Kidney (tissue), 14 donors: ENCODE results near the gene FRAS1. TPM values are rescaled to one million over a fixed set of nuclear protein-coding genes. Genes with fewer than 3 reads are reported as not detected.
A peak's percentile ranks its signal among the peaks of the same experiment; 100 is the strongest.
"Not testable (repeated sequence)": the region's sequence is repeated elsewhere in the genome, so short reads cannot be mapped to it uniquely, and the experiment has no call there.

Source experiments
- DNase-seq, 5 donors: peaks; one replicate each; pipeline ENCODE4 v3.0.0-alpha.2; 2013 to 2020
- FAIRE-seq: peaks from 2 replicates; lab custom pipeline; 2012; peaks lifted over from hg19 to GRCh38; lab: Jason Lieb, UNC
- H3K27ac ChIP-seq, 2 donors: one replicate each; pipeline ENCODE4 v1.7.0; 2013; ENCODE audit warnings: low read depth in 2 of 2, low read length in 2 of 2, inconsistent platforms in 1 of 2
- H3K27me3 ChIP-seq: one replicate; pipeline ENCODE4 v1.7.1; 2013; ENCODE audit warnings: low read length, inconsistent platforms; ENCODE audit not compliant: control insufficient read depth, insufficient read depth
- H3K36me3 ChIP-seq, 3 donors: one replicate each; pipeline versions ENCODE4 v1.7.0 to v1.7.1; 2013; ENCODE audit warnings: low read length in 3 of 3, control low read depth in 1 of 3, inconsistent platforms in 1 of 3; ENCODE audit not compliant: insufficient read depth in 3 of 3, control insufficient read depth in 2 of 3
- H3K4me1 ChIP-seq, 3 donors: one replicate each; pipeline versions ENCODE4 v1.7.0 to v1.7.1; 2013; ENCODE audit warnings: low read length in 3 of 3, inconsistent platforms in 1 of 3, low read depth in 1 of 3; ENCODE audit not compliant: control insufficient read depth in 2 of 3, insufficient read depth in 2 of 3
- H3K4me3 ChIP-seq, 3 donors: one replicate each; pipeline versions ENCODE4 v1.7.0 to v1.8.1; 2013; ENCODE audit warnings: low read length in 3 of 3, control low read depth in 1 of 3, inconsistent platforms in 1 of 3
- H3K9ac ChIP-seq, 3 donors: one replicate each; pipeline versions ENCODE4 v1.7.0 to v1.7.1; 2013; ENCODE audit warnings: low read length in 3 of 3, control low read depth in 1 of 3, inconsistent platforms in 1 of 3
- H3K9me3 ChIP-seq, 3 donors: one replicate each; pipeline versions ENCODE4 v1.7.0 to v1.7.1; 2013; ENCODE audit warnings: low read length in 3 of 3, control low read depth in 1 of 3, inconsistent platforms in 1 of 3; ENCODE audit not compliant: control insufficient read depth in 2 of 3, insufficient read depth in 1 of 3
- intact Hi-C: fragments of 100-400 bp; cut with DNase I; formaldehyde crosslinking; loops from one replicate; pipeline ENCODE4 v1.11.1; 2022
- polyA plus RNA-seq: library from polyadenylated mRNA; stranded (reverse); fragments of 350-450 nt; fragmentation: Illumina TruSeq; extraction: RNeasy Lipid Tissue Mini Kit (QIAGEN cat#74804); gene quantifications from one replicate; pipeline ENCODE4 v1.2.3, GENCODE V29; 2014; ENCODE audit warnings: low read depth, low replicate concordance; ENCODE audit not compliant: insufficient read depth
- total RNA-seq: library from RNA; stranded (reverse); fragmentation: NEBNext Ultra II Directional; extraction: Animal tissue kit (Norgen Biotek cat#: 25700); gene quantifications from one replicate; pipeline ENCODE4 v1.2.1, GENCODE V29; 2021
- TF ChIP-seq, protein P1 (sequence below): IDR thresholded peaks from 3 replicates; pipeline ENCODE4 v1.5.1; 2012; ENCODE audit warnings: mild to moderate bottlenecking, moderate library complexity, borderline replicate concordance; ENCODE audit not compliant: insufficient read depth; ENCODE audit errors: extremely low read depth
- donor health status: control.
- donor health status: control.
- donor health status: control.
- donor health status: control.
- donor health status: control.
- donor health status: DM: yes; HTN: yes; CAD: no.
- donor health status: Normal renal cell carcinoma (clear cell type).

FRAS1 gene
- total and polyA plus RNA-seq, 2 donors from 2014 or later = 6.5 to 31.5 TPM

DNA sequence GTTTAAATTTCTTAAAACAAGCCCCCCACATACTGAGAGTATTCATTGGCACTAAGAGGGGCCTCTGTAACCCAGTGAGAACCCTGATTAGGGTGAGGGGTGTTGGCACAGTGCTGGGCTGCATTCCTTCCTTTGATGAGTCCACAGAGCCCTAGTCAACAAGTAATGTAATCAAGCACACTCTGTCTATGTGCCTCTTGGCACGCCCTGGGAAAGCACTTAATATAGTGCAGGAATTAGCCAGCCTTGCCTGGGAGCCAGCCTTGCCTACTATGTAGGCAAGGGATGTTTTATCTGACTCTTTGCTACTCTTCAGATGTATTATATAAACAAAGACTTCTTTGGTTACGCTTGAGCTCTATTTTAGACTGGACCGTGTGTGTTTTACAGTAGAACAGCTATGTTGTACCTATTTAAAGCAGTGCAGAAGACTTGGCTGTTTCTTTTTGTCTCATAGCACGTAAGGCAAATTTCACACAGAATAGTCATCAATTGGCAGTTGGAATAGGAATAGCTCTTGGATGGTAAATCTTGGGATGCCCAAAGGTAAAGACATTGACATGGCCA, 64.3 kb downstream of the FRAS1 start:
- peaks cover 0 to 10% (median 3%) of the 10 kb centered on the region in 3 donors for H3K4me1 ChIP-seq
- intact Hi-C loops = no loop called here
- H3K27me3 ChIP-seq = no peaks in the 10 kb centered on the region
- H3K9ac ChIP-seq = no peak overlapping the region
- H3K27ac ChIP-seq = no peak overlapping the region
- DNase-seq (no peak), FAIRE-seq (no peak)
- TF ChIP-seq, protein P1, sequence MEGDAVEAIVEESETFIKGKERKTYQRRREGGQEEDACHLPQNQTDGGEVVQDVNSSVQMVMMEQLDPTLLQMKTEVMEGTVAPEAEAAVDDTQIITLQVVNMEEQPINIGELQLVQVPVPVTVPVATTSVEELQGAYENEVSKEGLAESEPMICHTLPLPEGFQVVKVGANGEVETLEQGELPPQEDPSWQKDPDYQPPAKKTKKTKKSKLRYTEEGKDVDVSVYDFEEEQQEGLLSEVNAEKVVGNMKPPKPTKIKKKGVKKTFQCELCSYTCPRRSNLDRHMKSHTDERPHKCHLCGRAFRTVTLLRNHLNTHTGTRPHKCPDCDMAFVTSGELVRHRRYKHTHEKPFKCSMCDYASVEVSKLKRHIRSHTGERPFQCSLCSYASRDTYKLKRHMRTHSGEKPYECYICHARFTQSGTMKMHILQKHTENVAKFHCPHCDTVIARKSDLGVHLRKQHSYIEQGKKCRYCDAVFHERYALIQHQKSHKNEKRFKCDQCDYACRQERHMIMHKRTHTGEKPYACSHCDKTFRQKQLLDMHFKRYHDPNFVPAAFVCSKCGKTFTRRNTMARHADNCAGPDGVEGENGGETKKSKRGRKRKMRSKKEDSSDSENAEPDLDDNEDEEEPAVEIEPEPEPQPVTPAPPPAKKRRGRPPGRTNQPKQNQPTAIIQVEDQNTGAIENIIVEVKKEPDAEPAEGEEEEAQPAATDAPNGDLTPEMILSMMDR = no peak
- no peaks in the 10 kb centered on the region for H3K9me3 ChIP-seq
- H3K36me3 ChIP-seq = no peaks in the 10 kb centered on the region
- no peak overlapping the region for H3K4me3 ChIP-seq

DNA sequence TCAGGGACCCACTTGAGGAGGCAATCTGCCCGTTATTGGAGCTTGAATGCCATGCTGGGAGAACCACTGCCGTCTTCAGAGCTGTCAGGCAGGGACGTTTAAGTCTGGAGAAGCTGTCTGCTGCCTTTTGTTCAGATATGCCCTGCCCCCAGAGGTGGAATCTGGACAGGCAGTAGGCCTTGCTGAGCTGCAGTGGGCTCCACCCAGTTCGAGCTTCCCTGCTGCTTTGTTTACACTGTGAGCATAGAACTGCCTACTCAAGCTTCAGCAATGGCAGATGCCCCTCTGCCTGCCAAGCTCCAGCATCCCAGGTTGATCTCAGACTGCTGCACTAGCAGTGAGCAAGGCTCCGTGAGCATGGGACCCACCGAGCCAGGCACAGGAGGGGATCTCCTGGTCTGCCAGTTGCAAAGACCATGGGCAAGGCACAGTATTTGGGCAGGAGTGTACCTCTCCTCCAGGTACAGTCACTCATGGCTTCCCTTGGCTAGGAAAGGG, 68.8 kb downstream of the FRAS1 start:
- H3K27me3 ChIP-seq, H3K9ac ChIP-seq, H3K9me3 ChIP-seq, H3K36me3 ChIP-seq, intact Hi-C loops, H3K4me3 ChIP-seq, FAIRE-seq, H3K27ac ChIP-seq: not testable (repeated sequence)
- DNase-seq = peak in 1 of 5 donors; percentile 12
- peaks cover 0 to 15% (median 3%) of the 10 kb centered on the region in 3 donors for H3K4me1 ChIP-seq

DNA sequence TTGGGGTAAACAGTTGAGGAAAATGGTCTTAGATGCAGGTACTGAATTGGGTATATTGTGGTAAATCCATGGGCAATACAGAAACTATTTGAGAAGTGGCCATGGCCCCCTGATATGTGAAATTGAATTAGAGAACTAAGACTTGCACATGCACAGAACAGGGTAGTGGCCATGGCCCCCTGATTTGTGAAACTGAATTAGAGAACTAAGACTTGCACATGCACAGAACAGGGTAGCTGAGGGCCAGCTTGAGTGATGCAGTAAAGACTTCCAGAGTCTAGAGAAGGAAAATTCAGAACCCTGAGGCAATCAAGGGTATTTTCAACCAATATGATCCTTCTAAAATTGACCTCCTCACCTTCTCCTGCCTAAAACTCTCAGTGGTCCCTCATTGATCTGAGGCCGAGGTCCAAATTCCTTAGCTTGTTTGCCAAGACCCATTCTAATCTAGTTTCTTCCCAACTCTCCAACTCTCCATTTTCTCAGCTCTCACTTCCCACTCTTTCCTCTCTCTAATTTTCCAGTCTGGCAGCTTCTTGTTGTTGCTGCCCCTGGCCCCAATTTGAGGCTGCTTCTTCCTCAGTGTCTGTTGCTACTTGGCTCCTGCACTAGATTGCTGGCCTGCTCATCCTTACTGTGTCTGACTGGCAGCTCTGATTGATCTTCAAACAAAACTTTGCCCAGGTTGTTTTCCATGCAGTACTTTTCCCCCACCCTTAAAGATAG, 72.4 kb downstream of the FRAS1 start:
- H3K4me3 ChIP-seq = no peak overlapping the region
- no peaks in the 10 kb centered on the region for H3K36me3 ChIP-seq
- TF ChIP-seq, protein P1 = no peak
- H3K9me3 ChIP-seq = no peaks in the 10 kb centered on the region
- peaks cover 0 to 21% (median 5%) of the 10 kb centered on the region in 3 donors for H3K4me1 ChIP-seq
- H3K9ac ChIP-seq = no peak overlapping the region
- no peak overlapping the region for H3K27ac ChIP-seq
- intact Hi-C loops = no loop called here
- no peak for DNase-seq
- no peaks in the 10 kb centered on the region for H3K27me3 ChIP-seq
- no peak for FAIRE-seq

DNA sequence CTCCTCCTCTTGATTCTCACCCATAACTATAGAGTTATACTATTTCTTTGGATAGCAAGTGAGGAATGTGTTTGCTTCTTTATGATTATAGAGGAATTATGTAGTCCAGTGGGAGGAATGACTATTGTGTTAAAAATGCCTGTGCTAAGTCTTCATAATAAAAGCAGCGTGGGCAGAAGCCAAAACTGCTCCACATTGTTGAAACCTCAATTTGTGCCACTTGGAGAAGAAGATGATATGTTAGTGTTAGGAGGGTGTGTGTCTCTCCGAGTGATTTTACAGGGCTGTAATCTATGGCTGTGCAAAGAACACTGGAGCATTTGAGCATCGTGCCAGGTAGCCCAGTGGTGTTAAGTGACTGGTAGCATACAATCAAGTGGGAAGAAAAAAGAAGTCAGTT, 74.3 kb downstream of the FRAS1 start:
- H3K9ac ChIP-seq = no peak overlapping the region
- intact Hi-C loops = no loop called here
- no peak overlapping the region for H3K4me3 ChIP-seq
- TF ChIP-seq, protein P1 = no peak
- H3K27me3 ChIP-seq = no peaks in the 10 kb centered on the region
- FAIRE-seq (no peak), DNase-seq (no peak)
- H3K27ac ChIP-seq = no peak overlapping the region
- H3K9me3 ChIP-seq = no peaks in the 10 kb centered on the region
- peaks cover 0 to 30% (median 5%) of the 10 kb centered on the region in 3 donors for H3K4me1 ChIP-seq
- H3K36me3 ChIP-seq = no peaks in the 10 kb centered on the region
